HCT116 (cell line): ENCODE data around the gene EXD3. TPM values are rescaled to one million over a fixed set of nuclear protein-coding genes. Genes with fewer than 3 reads are reported as not detected.

Experiments
- ATAC-seq: fragments of 200-7000 bp; cut with Tn5 transposase; 2 replicates; pipeline ENCODE4 v1.9.1; 2020; ENCODE audit warnings: mild to moderate bottlenecking, moderate library complexity
- BruUV-seq: library from RNA; stranded (reverse); fragments of 400-500 nt; replicated peaks from 2 replicates; lab custom pipeline; 2021; lab: Mats Ljungman, UMichigan
- CTCF ChIA-PET: fragments of 300-600 bp; sonication (Branson Sonifier 250); formaldehyde crosslinking; loops from one replicate; lab custom pipeline; 2021; ENCODE audit warnings: antibody characterized with exemption; lab: Charles Lee
- POLR2A ChIA-PET: fragments of 300-600, 350-600 bp; sonication (Branson Sonifier 250); formaldehyde crosslinking; loops from one replicate; lab custom pipeline; 2021; ENCODE audit warnings: antibody characterized with exemption; lab: Charles Lee
- RAD21 ChIA-PET, 2 experiments: fragments of 300-600 bp; sonication (Branson Sonifier 250); formaldehyde crosslinking; loops; one replicate each; lab custom pipeline; 2023; ENCODE audit warnings: low total read pairs in 2 of 2; ENCODE audit not compliant: uncharacterized antibody in 2 of 2, unreplicated experiment in 2 of 2, low non-redundant PET in 1 of 2; lab: Charles Lee
- DNase-seq: peaks from one replicate; pipeline ENCODE4 v3.0.0-alpha.2; 2010; ENCODE audit warnings: low read depth, low spot score
- H2AFZ ChIP-seq: fragments of 200-600 bp; shearing (Covaris generic), sonication (generic); 2 replicates; pipeline ENCODE4 v1.6.1; 2017; ENCODE audit warnings: low read depth, mixed run types, mixed read lengths, antibody characterized with exemption, low read length; ENCODE audit not compliant: poor library complexity, severe bottlenecking
- H3K27ac ChIP-seq: 2 replicates; pipeline ENCODE4 v1.5.1; 2012; ENCODE audit warnings: low read depth, low read length
- H3K27me3 ChIP-seq: fragments of 200-600 bp; sonication (generic); 2 replicates; pipeline ENCODE4 v1.6.1; 2016; ENCODE audit warnings: mixed run types, low read length, mixed read lengths; ENCODE audit not compliant: insufficient read depth
- H3K36me3 ChIP-seq, 2 experiments: fragments of 200-500 bp in 1 of 2; fragments of 200-600 bp in 1 of 2; sonication (Bioruptor generic) in 1 of 2; sonication (generic) in 1 of 2; 2 replicates each; pipeline versions ENCODE4 v1.5.1 to v1.6.1; 2014 to 2016; ENCODE audit warnings: low read length in 2 of 2, inconsistent platforms in 1 of 2, mixed read lengths in 1 of 2, mixed run types in 1 of 2; ENCODE audit not compliant: insufficient read depth in 2 of 2, control insufficient read depth in 1 of 2
- H3K4me1 ChIP-seq, 2 experiments: fragments of 200-600 bp in 1 of 2; sonication (generic) in 1 of 2; 2 replicates each; pipeline versions ENCODE4 v1.5.1 to v1.6.1; 2012 to 2017; ENCODE audit warnings: low read length in 2 of 2, inconsistent platforms in 1 of 2, mild to moderate bottlenecking in 1 of 2, mixed read lengths in 1 of 2, mixed run types in 1 of 2, moderate library complexity in 1 of 2; ENCODE audit not compliant: insufficient read depth in 2 of 2, control insufficient read depth in 1 of 2
- H3K4me2 ChIP-seq: fragments of 200-600 bp; sonication (generic); 2 replicates; pipeline ENCODE4 v1.6.1; 2017; ENCODE audit warnings: mixed run types, low read length, mixed read lengths
- H3K4me3 ChIP-seq, 2 experiments: fragments of 200-600 bp in 1 of 2; sonication (generic) in 1 of 2; replicated peaks in 1 of 2; 2 replicates each; pipeline ENCODE4 v1.5.1; 2011 to 2016; ENCODE audit warnings: low read length in 2 of 2, control low read depth in 1 of 2, low read depth in 1 of 2, mild to moderate bottlenecking in 1 of 2, mixed read lengths in 1 of 2, mixed run types in 1 of 2
- H3K79me2 ChIP-seq: fragments of 200-600 bp; sonication (generic); 2 replicates; pipeline ENCODE4 v1.6.1; 2017; ENCODE audit warnings: mild to moderate bottlenecking, mixed run types, low read length, moderate library complexity, mixed read lengths; ENCODE audit not compliant: insufficient read depth
- H3K9ac ChIP-seq: fragments of 200-600 bp; sonication (generic); 2 replicates; pipeline ENCODE4 v1.6.1; 2016; ENCODE audit warnings: low read length, mixed read lengths
- H3K9me2 ChIP-seq: fragments of 200-600 bp; sonication (generic), shearing (Covaris generic); 2 replicates; pipeline ENCODE4 v1.6.1; 2017; ENCODE audit warnings: mixed run types, mild to moderate bottlenecking, moderate library complexity; ENCODE audit not compliant: insufficient read depth
- H3K9me3 ChIP-seq, 2 experiments: fragments of 200-500 bp in 1 of 2; fragments of 200-600 bp in 1 of 2; sonication (Bioruptor generic) in 1 of 2; sonication (generic) in 1 of 2; 2 replicates each; pipeline ENCODE4 v1.6.1; 2014 to 2017; ENCODE audit warnings: low read length in 2 of 2, mixed read lengths in 2 of 2, inconsistent platforms in 1 of 2, low read depth in 1 of 2, mild to moderate bottlenecking in 1 of 2, mixed run types in 1 of 2, moderate library complexity in 1 of 2; ENCODE audit not compliant: control insufficient read depth in 1 of 2, insufficient read depth in 1 of 2
- H4K20me1 ChIP-seq: fragments of 200-600 bp; sonication (generic), shearing (Covaris generic); 2 replicates; pipeline ENCODE4 v1.6.1; 2017; ENCODE audit warnings: mixed run types, mild to moderate bottlenecking, moderate library complexity; ENCODE audit not compliant: insufficient read depth
- ATF3 ChIP-seq: IDR thresholded peaks from 2 replicates; pipeline ENCODE4 v1.6.1; 2012
- CBX3 ChIP-seq: IDR thresholded peaks from 2 replicates; pipeline ENCODE4 v1.6.1; 2012; ENCODE audit warnings: low read depth
- CTCF ChIP-seq, 3 experiments: fragments of 200-600 bp in 1 of 3; sonication (generic) in 1 of 3; IDR thresholded peaks in 2 of 3; conservative IDR thresholded peaks in 1 of 3; 2 replicates each; pipeline ENCODE4 v1.5.1; 2012 to 2017; ENCODE audit warnings: low read depth in 2 of 3, low read length in 2 of 3, antibody characterized with exemption in 1 of 3, borderline replicate concordance in 1 of 3, control low read depth in 1 of 3, mild to moderate bottlenecking in 1 of 3, mixed read lengths in 1 of 3, mixed run types in 1 of 3, moderate library complexity in 1 of 3; ENCODE audit not compliant: insufficient read depth in 1 of 3
- EGR1 ChIP-seq: IDR thresholded peaks from 2 replicates; pipeline ENCODE4 v1.6.1; 2012; ENCODE audit warnings: low read depth
- ELF1 ChIP-seq: IDR thresholded peaks from 2 replicates; pipeline ENCODE4 v1.6.1; 2012; ENCODE audit warnings: low read depth, borderline replicate concordance
- EZH2phosphoT487 ChIP-seq: fragments of 200-600 bp; IDR thresholded peaks from 2 replicates; pipeline ENCODE4 v1.6.1; 2018; ENCODE audit warnings: antibody characterized with exemption, borderline replicate concordance
- JUND ChIP-seq: IDR thresholded peaks from 2 replicates; pipeline ENCODE4 v1.6.1; 2012
- MAX ChIP-seq: IDR thresholded peaks from 2 replicates; pipeline ENCODE4 v1.6.1; 2012
- POLR2A ChIP-seq: IDR thresholded peaks from 2 replicates; pipeline ENCODE4 v1.7.0; 2011; ENCODE audit warnings: borderline replicate concordance; ENCODE audit not compliant: insufficient read depth, insufficient read length; ENCODE audit errors: extremely low read depth
- POLR2AphosphoS5 ChIP-seq: IDR thresholded peaks from 2 replicates; pipeline ENCODE4 v1.6.1; 2011; ENCODE audit warnings: mild to moderate bottlenecking, low read depth, low read length, moderate library complexity
- RAD21 ChIP-seq: IDR thresholded peaks from 2 replicates; pipeline ENCODE4 v1.6.1; 2012; ENCODE audit warnings: low read depth, mild to moderate bottlenecking
- REST ChIP-seq: IDR thresholded peaks from 2 replicates; pipeline ENCODE4 v1.6.1; 2012; ENCODE audit warnings: low read depth
- SP1 ChIP-seq: IDR thresholded peaks from 2 replicates; pipeline ENCODE4 v1.6.1; 2012; ENCODE audit warnings: low read depth
- SRF ChIP-seq: IDR thresholded peaks from 2 replicates; pipeline ENCODE4 v1.6.1; 2012; ENCODE audit warnings: low read depth
- TCF7L2 ChIP-seq: IDR thresholded peaks from 2 replicates; pipeline ENCODE4 v1.7.0; 2011; ENCODE audit warnings: borderline replicate concordance, inconsistent platforms; ENCODE audit not compliant: insufficient read depth, insufficient read length; ENCODE audit errors: extremely low read depth
- YY1 ChIP-seq: IDR thresholded peaks from 2 replicates; pipeline ENCODE4 v1.6.1; 2011; ENCODE audit warnings: low read length, low read depth, moderate library complexity, mild to moderate bottlenecking; ENCODE audit not compliant: insufficient replicate concordance; ENCODE audit errors: extremely low read depth
- ZFX ChIP-seq: fragments of 450-650 bp; IDR thresholded peaks from 2 replicates; pipeline ENCODE4 v1.6.1; 2017
- ZNF274 ChIP-seq: fragments of 200-500 bp; sonication (Bioruptor generic); IDR thresholded peaks from 2 replicates; pipeline ENCODE4 v1.6.1; 2014; ENCODE audit warnings: mild to moderate bottlenecking, low read depth, low read length, inconsistent platforms
- intact Hi-C: fragments of 100-400 bp; cut with micrococcal nuclease; formaldehyde crosslinking; loops from 2 replicates; pipeline ENCODE4 v1.10.0; 2022
- total RNA-seq: library from RNA; stranded (reverse); gene quantifications from one replicate; pipeline ENCODE4 v1.2.1, GENCODE V29; 2021; ENCODE audit not compliant: unreplicated experiment

The EXD3 gene
- total RNA-seq, 1 experiment from 2014 or later = 25.4 TPM

- H3K79me2 ChIP-seq = peaks cover 30% of the 10 kb centered on the region
- POLR2A ChIA-PET = no interaction called here
- RAD21 ChIA-PET = no interaction called here
- no peak overlapping the region for H3K9ac ChIP-seq
- no peaks in the 10 kb centered on the region for H3K9me3 ChIP-seq
- no peak for ATAC-seq
- CTCF ChIA-PET = no interaction called here
- peaks cover 16 to 47% of the 10 kb centered on the region in 2 experiments; a peak in 3 of 4 replicates for H3K36me3 ChIP-seq
- no peak overlapping the region for H3K27ac ChIP-seq
- BruUV-seq = no TSS peak
- H3K4me3 ChIP-seq = no peak overlapping the region
- intact Hi-C loops = no loop called here
- DNase-seq = no peak
- H3K27me3 ChIP-seq = no peaks in the 10 kb centered on the region
- H3K4me2 ChIP-seq = no peak overlapping the region
- no peaks in the 10 kb centered on the region for H3K9me2 ChIP-seq
- H4K20me1 ChIP-seq = peaks cover 4% of the 10 kb centered on the region; the same call in 1 of the 2 replicates
- H3K4me1 ChIP-seq = peaks cover 9 to 34% of the 10 kb centered on the region in 2 experiments
- no peak overlapping the region for H2AFZ ChIP-seq
- TF ChIP-seq SRF (no peak), TCF7L2 (no peak), POLR2AphosphoS5 (no peak), MAX (no peak), EGR1 (no peak), REST (no peak), CTCF (IDR thresholded peaks at IDR 0.05 in 2 of 3, conservative IDR thresholded peaks at IDR 0.05 in 1 of 3; ENCODE audit: borderline replicate concordance in 1 of 3, insufficient read depth in 1 of 3, low read depth in 2 of 3, low read length in 2 of 3) (no peak), CBX3 (no peak), JUND (no peak), ELF1 (no peak), EZH2phosphoT487 (no peak), RAD21 (no peak), POLR2A (no peak), ATF3 (no peak), ZNF274 (no peak), YY1 (no peak), ZFX (no peak), SP1 (no peak)
Observed at GRCh38 chr9:137452006-137452760, 29.2 kb upstream of the EXD3 start.
